H1 (cell line): ENCODE data around the gene CTAGE15. TPM values are rescaled to one million over a fixed set of nuclear protein-coding genes. Genes with fewer than 3 reads are reported as not detected.
"Not testable (repeated sequence)": the region's sequence is repeated elsewhere in the genome, so short reads cannot be mapped to it uniquely, and the experiment has no call there.

Source experiments
- CTCF ChIA-PET: fragments of 300-600 bp; sonication (Branson Sonifier 250); formaldehyde crosslinking; loops from one replicate; lab custom pipeline; 2021; ENCODE audit not compliant: partially characterized antibody; lab: Charles Lee
- POLR2A ChIA-PET: fragments of 300-600 bp; sonication (Branson Sonifier 250); formaldehyde crosslinking; loops from one replicate; lab custom pipeline; 2021; ENCODE audit warnings: inconsistent platforms; ENCODE audit not compliant: partially characterized antibody; lab: Charles Lee
- DNase-seq, 2 experiments: peaks; one replicate each; pipeline versions ENCODE4 v3.0.0 to v3.0.0-alpha.2; 2010 to 2022; ENCODE audit warnings: low spot score in 2 of 2, low read depth in 1 of 2, mixed read lengths in 1 of 2
- FAIRE-seq: peaks from 2 replicates; lab custom pipeline; 2011; peaks lifted over from hg19 to GRCh38; lab: Jason Lieb, UNC
- H2AFZ ChIP-seq: 2 replicates; pipeline ENCODE4 v1.8.1; 2012; ENCODE audit warnings: low read length, inconsistent platforms
- H2AK5ac ChIP-seq: 2 replicates; pipeline ENCODE4 v1.6.1; 2013; ENCODE audit warnings: low read depth, low read length
- H2BK120ac ChIP-seq: replicated peaks from 2 replicates; pipeline ENCODE3; 2013; ENCODE audit warnings: low read depth, low read length, inconsistent platforms
- H2BK12ac ChIP-seq: 2 replicates; pipeline ENCODE4 v1.6.1; 2013; ENCODE audit warnings: low read depth, low read length
- H2BK15ac ChIP-seq: 2 replicates; pipeline ENCODE4 v1.6.1; 2013; ENCODE audit warnings: low read length
- H2BK20ac ChIP-seq: 2 replicates; pipeline ENCODE4 v1.6.1; 2013; ENCODE audit warnings: low read length
- H2BK5ac ChIP-seq: 2 replicates; pipeline ENCODE4 v1.6.1; 2013; ENCODE audit warnings: low read depth, low read length
- H3K14ac ChIP-seq: 2 replicates; pipeline ENCODE4 v1.6.1; 2013; ENCODE audit warnings: inconsistent platforms; ENCODE audit not compliant: insufficient read length
- H3K18ac ChIP-seq: 2 replicates; pipeline ENCODE4 v1.6.1; 2013; ENCODE audit warnings: low read length; ENCODE audit errors: extremely low read depth
- H3K23ac ChIP-seq: 2 replicates; pipeline ENCODE4 v1.6.1; 2013; ENCODE audit warnings: inconsistent platforms; ENCODE audit not compliant: insufficient read length
- H3K23me2 ChIP-seq: 2 replicates; pipeline ENCODE4 v1.6.1; 2013; ENCODE audit warnings: low read depth, low read length
- H3K27ac ChIP-seq: 2 replicates; pipeline ENCODE4 v1.6.1; 2011; ENCODE audit warnings: low read depth, low read length, inconsistent platforms
- H3K27me3 ChIP-seq, 4 experiments: replicated peaks in 1 of 4; 1 replicate in 1 of 4; 2 replicates in 3 of 4; pipeline versions ENCODE4 v1.6.1 to v1.8.1; 2011 to 2013; ENCODE audit warnings: low read length in 3 of 4, mild to moderate bottlenecking in 3 of 4, inconsistent platforms in 2 of 4, mixed read lengths in 2 of 4, moderate library complexity in 1 of 4; ENCODE audit not compliant: control insufficient read depth in 3 of 4, insufficient read depth in 3 of 4; ENCODE audit errors: extremely low read depth in 1 of 4
- H3K36me3 ChIP-seq, 4 experiments: 2 replicates each; pipeline versions ENCODE4 v1.6.1 to v1.8.1; 2011 to 2013; ENCODE audit warnings: mild to moderate bottlenecking in 4 of 4, low read length in 3 of 4, moderate library complexity in 2 of 4, control low read depth in 1 of 4, inconsistent platforms in 1 of 4; ENCODE audit not compliant: insufficient read depth in 4 of 4, control insufficient read depth in 2 of 4
- H3K4ac ChIP-seq: replicated peaks from 2 replicates; pipeline ENCODE3; 2013; ENCODE audit warnings: low read length, low read depth, mixed read lengths, inconsistent platforms; ENCODE audit not compliant: insufficient read length
- H3K4me1 ChIP-seq, 4 experiments: replicated peaks in 1 of 4; 1 replicate in 1 of 4; 2 replicates in 3 of 4; pipeline versions ENCODE4 v1.6.1 to v1.8.1; 2011 to 2013; ENCODE audit warnings: low read length in 3 of 4, inconsistent platforms in 2 of 4, mixed read lengths in 1 of 4; ENCODE audit not compliant: insufficient read depth in 4 of 4, control insufficient read depth in 3 of 4
- H3K4me2 ChIP-seq, 2 experiments: 2 replicates each; pipeline versions ENCODE4 v1.6.1 to v1.8.1; 2011 to 2013; ENCODE audit warnings: low read depth in 2 of 2, low read length in 2 of 2, control low read depth in 1 of 2, inconsistent platforms in 1 of 2, mild to moderate bottlenecking in 1 of 2; ENCODE audit not compliant: insufficient read depth in 1 of 2
- H3K4me3 ChIP-seq, 4 experiments: fragments of 200-600, 300-600 bp in 1 of 4; sonication (generic), shearing (Covaris generic), sonication (Bioruptor Twin) in 1 of 4; 2 replicates each; pipeline versions ENCODE4 v1.5.1 to v1.8.1; 2011 to 2016; ENCODE audit warnings: low read length in 4 of 4, low read depth in 3 of 4, control low read depth in 2 of 4, inconsistent platforms in 2 of 4, mild to moderate bottlenecking in 2 of 4, mixed read lengths in 1 of 4, moderate library complexity in 1 of 4; ENCODE audit not compliant: insufficient read depth in 2 of 4; ENCODE audit errors: extremely low read depth in 1 of 4
- H3K56ac ChIP-seq: replicated peaks from 2 replicates; pipeline ENCODE3; 2013; ENCODE audit warnings: low read depth, mild to moderate bottlenecking, mixed read lengths, low read length, inconsistent platforms; ENCODE audit not compliant: insufficient read length
- H3K79me1 ChIP-seq: 2 replicates; pipeline ENCODE4 v1.6.1; 2013; ENCODE audit warnings: low read depth, low read length, control low read depth
- H3K79me2 ChIP-seq, 2 experiments: 2 replicates each; pipeline versions ENCODE4 v1.6.1 to v1.8.1; 2012 to 2013; ENCODE audit warnings: low read length in 2 of 2, mild to moderate bottlenecking in 2 of 2, inconsistent platforms in 1 of 2; ENCODE audit not compliant: insufficient read depth in 2 of 2, control insufficient read depth in 1 of 2
- H3K9ac ChIP-seq, 4 experiments: replicated peaks in 1 of 4; 1 replicate in 1 of 4; 2 replicates in 3 of 4; pipeline versions ENCODE4 v1.6.1 to v1.8.1; 2011 to 2013; ENCODE audit warnings: low read depth in 3 of 4, low read length in 3 of 4, control low read depth in 2 of 4, mild to moderate bottlenecking in 2 of 4, moderate library complexity in 2 of 4, inconsistent platforms in 1 of 4; ENCODE audit errors: extremely low read depth in 1 of 4
- H3K9me3 ChIP-seq, 2 experiments: 2 replicates each; pipeline versions ENCODE4 v1.6.1 to v1.8.1; 2012 to 2013; ENCODE audit warnings: mild to moderate bottlenecking in 2 of 2, moderate library complexity in 2 of 2, control low read depth in 1 of 2, inconsistent platforms in 1 of 2, low read depth in 1 of 2, low read length in 1 of 2, mixed read lengths in 1 of 2; ENCODE audit not compliant: insufficient read depth in 2 of 2
- H4K20me1 ChIP-seq, 2 experiments: replicated peaks in 1 of 2; 2 replicates each; pipeline versions ENCODE3 to v1.8.1; 2011 to 2013; ENCODE audit warnings: inconsistent platforms in 2 of 2, low read length in 2 of 2, mild to moderate bottlenecking in 1 of 2; ENCODE audit not compliant: insufficient read depth in 2 of 2, control insufficient read depth in 1 of 2
- H4K5ac ChIP-seq: 2 replicates; pipeline ENCODE4 v1.6.1; 2013; ENCODE audit warnings: low read length, low read depth, mixed read lengths, inconsistent platforms; ENCODE audit not compliant: insufficient read length
- H4K8ac ChIP-seq: 2 replicates; pipeline ENCODE4 v1.8.0; 2013; ENCODE audit warnings: mild to moderate bottlenecking, moderate library complexity, low read length, inconsistent platforms; ENCODE audit not compliant: insufficient read depth; ENCODE audit errors: extremely low read depth
- H4K91ac ChIP-seq: replicated peaks from 2 replicates; pipeline ENCODE3; 2013; ENCODE audit warnings: low read length, mixed read lengths, inconsistent platforms; ENCODE audit not compliant: insufficient read length
- WGBS, 2 experiments: shearing (Covaris generic) in 1 of 2; methylation state at CpG; one replicate each; pipeline versions ENCODE4 v1.1.6 to v1.1.7; 2013 to 2015; ENCODE audit warnings: low lambda C conversion rate in 2 of 2, mixed read lengths in 2 of 2, inconsistent platforms in 1 of 2, low coverage in 1 of 2, missing lambda C conversion rate in 1 of 2; ENCODE audit not compliant: insufficient replicate concordance in 2 of 2, insufficient coverage in 1 of 2, insufficient read length in 1 of 2; ENCODE audit errors: extremely low coverage in 1 of 2, missing lambda C conversion rate in 1 of 2; 5-methylcytosine and 5-hydroxymethylcytosine counted together
- polyA plus RNA-seq, 7 experiments: library from polyadenylated mRNA; depleted of rRNA in 3 of 7; stranded (reverse) in 5 of 7; unstranded in 2 of 7; fragments of >200 nt in 5 of 7; fragments of 200-250 nt in 2 of 7; gene quantifications; 1 replicate in 5 of 7; 2 replicates in 1 of 7; 4 replicates in 1 of 7; pipeline versions ENCODE4 v1.2.1 to v1.2.3, GENCODE V29; 2011 to 2013; ENCODE audit warnings: missing spikeins in 2 of 7, mixed read lengths in 2 of 7
- total RNA-seq: library from RNA; stranded (reverse); fragmentation: NEBNext Ultra II Directional; extraction: Animal tissue kit (Norgen Biotek cat#: 25700); gene quantifications from 2 replicates; pipeline ENCODE4 v1.2.1, GENCODE V29; 2021

The CTAGE15 gene
- total and polyA plus RNA-seq, 2 of the 8 experiments (the other 6 are each of a cell fraction or from before 2014, with no cell fraction given): 0.06 to 0.86 TPM

DNA sequence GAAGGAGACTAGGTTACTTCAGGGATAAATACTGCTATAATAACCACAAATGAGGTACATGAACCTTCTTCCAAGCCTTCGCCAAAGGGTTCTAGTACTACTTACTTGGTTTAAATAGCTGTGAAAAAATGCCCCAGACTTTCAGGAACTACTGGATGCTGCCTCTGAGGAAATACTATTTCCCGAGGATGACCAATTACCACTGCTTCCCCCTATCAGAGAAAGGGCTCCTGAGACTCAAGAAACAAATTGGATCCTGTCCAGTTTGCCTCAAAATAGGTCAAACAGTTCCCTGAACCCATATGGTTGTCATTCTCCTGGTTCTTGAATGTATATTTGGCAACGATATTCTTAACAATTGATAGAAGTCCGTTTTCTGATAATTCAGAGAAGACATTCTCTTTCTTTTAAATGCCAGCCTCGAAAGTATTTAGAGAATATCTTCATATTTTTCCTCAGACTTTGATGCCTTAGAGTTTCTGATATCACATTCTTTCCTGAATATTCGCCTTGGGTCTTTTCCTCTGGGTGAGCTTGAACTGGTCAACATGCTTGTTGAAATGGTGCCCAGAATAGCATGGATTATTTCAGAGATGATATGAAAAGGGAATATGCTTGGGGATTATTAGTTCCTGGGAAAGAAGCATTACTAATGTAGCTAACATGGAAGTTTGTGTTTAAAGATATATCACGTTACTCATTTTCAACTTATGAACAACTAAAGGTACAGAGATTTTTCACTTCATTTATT, 28.1 kb upstream of the CTAGE15 start:
- H4K8ac ChIP-seq, H2AK5ac ChIP-seq, DNase-seq, H2BK20ac ChIP-seq, H2BK12ac ChIP-seq, POLR2A ChIA-PET, H3K4me1 ChIP-seq, H3K9ac ChIP-seq, H2AFZ ChIP-seq, H2BK15ac ChIP-seq, H3K4me3 ChIP-seq, H3K4ac ChIP-seq, H3K9me3 ChIP-seq, H3K27ac ChIP-seq, H3K79me1 ChIP-seq, H3K23ac ChIP-seq, H3K36me3 ChIP-seq, H3K14ac ChIP-seq, CTCF ChIA-PET, H3K4me2 ChIP-seq, H4K20me1 ChIP-seq, FAIRE-seq, H2BK120ac ChIP-seq, H2BK5ac ChIP-seq, H3K79me2 ChIP-seq, H4K5ac ChIP-seq, H3K27me3 ChIP-seq, H3K56ac ChIP-seq, H4K91ac ChIP-seq, H3K18ac ChIP-seq, H3K23me2 ChIP-seq: not testable (repeated sequence)
- WGBS, 2 experiments: no CpG with 5 or more reads among the region's 7 CpGs

DNA sequence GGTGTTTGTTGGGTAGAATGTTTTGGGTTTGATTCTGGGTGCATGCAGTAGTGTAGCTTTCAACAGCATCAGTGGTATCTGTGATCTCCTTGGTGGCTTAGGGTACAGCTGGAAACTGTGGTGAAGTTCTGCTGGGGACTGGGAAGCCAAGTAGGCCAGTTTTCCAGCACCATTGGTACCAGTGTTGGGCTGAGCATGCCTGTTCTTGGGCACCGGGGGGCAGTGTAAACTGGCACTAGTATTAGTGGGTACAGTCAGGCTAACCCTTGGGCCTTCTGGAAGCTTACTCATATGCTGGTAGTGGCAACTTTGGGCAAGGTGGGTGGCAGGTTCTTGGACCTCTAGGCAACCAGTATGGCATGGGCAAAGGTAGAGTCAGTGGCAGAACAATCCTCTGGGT, 15.6 kb upstream of the CTAGE15 start:
- H3K27me3 ChIP-seq, H2BK120ac ChIP-seq, POLR2A ChIA-PET, H3K18ac ChIP-seq, H3K23ac ChIP-seq, CTCF ChIA-PET, H3K4me3 ChIP-seq, H4K8ac ChIP-seq, H3K9me3 ChIP-seq, H3K79me1 ChIP-seq, H2BK20ac ChIP-seq, H3K9ac ChIP-seq, H3K4me2 ChIP-seq, H3K23me2 ChIP-seq, H3K79me2 ChIP-seq, H2BK15ac ChIP-seq, FAIRE-seq, H2BK12ac ChIP-seq, H3K4ac ChIP-seq, H3K4me1 ChIP-seq, H2AFZ ChIP-seq, H3K36me3 ChIP-seq, H4K5ac ChIP-seq, DNase-seq, H3K27ac ChIP-seq, H2BK5ac ChIP-seq, H2AK5ac ChIP-seq, H3K56ac ChIP-seq, H4K91ac ChIP-seq, H4K20me1 ChIP-seq, H3K14ac ChIP-seq: not testable (repeated sequence)
- no CpG with 5 or more reads among the region's 1 CpG for WGBS, 2 experiments
